HL-60 (cell line): ENCODE results near the gene ZNF735.
"Not testable (repeated sequence)": the region's sequence is repeated elsewhere in the genome, so short reads cannot be mapped to it uniquely, and the experiment has no call there.

Experiments used
- DNase-seq, 2 experiments: peaks; one replicate each; pipeline ENCODE4 v3.0.0-alpha.2; 2010 to 2020; ENCODE audit warnings: low read depth in 1 of 2, low spot score in 1 of 2
- H3K27ac ChIP-seq: fragments of 250-450 bp; sonication (Bioruptor Pico); replicated peaks from 2 replicates; pipeline ENCODE4 v1.5.1; 2020; ENCODE audit warnings: mild to moderate bottlenecking, moderate library complexity
- H3K27me3 ChIP-seq: fragments of 250-450 bp; sonication (Bioruptor Pico); 2 replicates; pipeline ENCODE4 v1.5.1; 2021; ENCODE audit warnings: mild to moderate bottlenecking, moderate library complexity; ENCODE audit not compliant: insufficient read depth, poor library complexity, severe bottlenecking
- H3K4me3 ChIP-seq: replicated peaks from 2 replicates; pipeline ENCODE4 v1.5.1; 2011; ENCODE audit warnings: mild to moderate bottlenecking, control low read depth, low read length; ENCODE audit not compliant: insufficient read depth
- GABPA ChIP-seq: IDR thresholded peaks from 2 replicates; pipeline ENCODE4 v1.6.1; 2012; ENCODE audit warnings: low read depth
- POLR2AphosphoS5 ChIP-seq: IDR thresholded peaks from 2 replicates; pipeline ENCODE4 v1.6.1; 2012; ENCODE audit warnings: low read depth
- SPI1 ChIP-seq: IDR thresholded peaks from 2 replicates; pipeline ENCODE4 v1.6.1; 2012; ENCODE audit warnings: low read depth, mild to moderate bottlenecking, borderline replicate concordance
- long read RNA-seq: library from polyadenylated mRNA; unstranded; transcript quantifications from one replicate; pipeline ENCODE4 v2.0.0, GENCODE V29; 2020
- TF ChIP-seq, protein P1 (sequence below): IDR thresholded peaks from one replicate; pipeline ENCODE4 v1.5.1; 2011; ENCODE audit warnings: low read length, control low read depth, inconsistent platforms; ENCODE audit not compliant: insufficient read depth
- TF ChIP-seq, protein P2 (sequence below): IDR thresholded peaks from 2 replicates; pipeline ENCODE4 v1.6.1; 2012; ENCODE audit warnings: low read depth; ENCODE audit not compliant: insufficient replicate concordance

ZNF735 gene
- long read RNA-seq, result 0 reads

DNA sequence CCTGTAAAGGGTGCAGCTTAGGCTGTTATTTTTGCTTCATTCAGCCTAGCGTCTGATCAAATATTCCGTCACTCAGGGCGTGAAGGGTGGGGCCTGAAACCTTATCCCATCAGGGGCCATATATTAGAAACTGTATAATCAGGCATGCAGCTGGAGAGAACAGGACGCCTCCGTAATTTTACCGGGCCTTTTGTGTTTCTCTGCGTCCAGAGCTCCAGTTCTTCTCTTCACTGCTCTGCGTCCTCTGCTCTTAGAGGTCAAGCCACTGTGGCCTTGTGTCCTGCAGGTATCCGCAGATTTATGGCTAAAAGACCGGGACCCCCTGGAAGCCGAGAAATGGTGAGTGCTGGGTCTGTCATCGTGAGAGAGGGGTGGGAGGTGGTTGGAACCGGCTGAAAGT, at the start of gene ZNF735:
TSS of gene ZNF735 (plus strand) at position 301 of the 400 bp plus-strand sequence. CDS start at position 301, 0 bp downstream.
- DNase-seq, result no peak
- H3K27ac ChIP-seq, result no peak within 1 kb of the TSS
- H3K4me3 ChIP-seq, result no peak within 1 kb of the TSS
- no peaks in the 10 kb centered on the region for H3K27me3 ChIP-seq
- TF ChIP-seq, protein P1, sequence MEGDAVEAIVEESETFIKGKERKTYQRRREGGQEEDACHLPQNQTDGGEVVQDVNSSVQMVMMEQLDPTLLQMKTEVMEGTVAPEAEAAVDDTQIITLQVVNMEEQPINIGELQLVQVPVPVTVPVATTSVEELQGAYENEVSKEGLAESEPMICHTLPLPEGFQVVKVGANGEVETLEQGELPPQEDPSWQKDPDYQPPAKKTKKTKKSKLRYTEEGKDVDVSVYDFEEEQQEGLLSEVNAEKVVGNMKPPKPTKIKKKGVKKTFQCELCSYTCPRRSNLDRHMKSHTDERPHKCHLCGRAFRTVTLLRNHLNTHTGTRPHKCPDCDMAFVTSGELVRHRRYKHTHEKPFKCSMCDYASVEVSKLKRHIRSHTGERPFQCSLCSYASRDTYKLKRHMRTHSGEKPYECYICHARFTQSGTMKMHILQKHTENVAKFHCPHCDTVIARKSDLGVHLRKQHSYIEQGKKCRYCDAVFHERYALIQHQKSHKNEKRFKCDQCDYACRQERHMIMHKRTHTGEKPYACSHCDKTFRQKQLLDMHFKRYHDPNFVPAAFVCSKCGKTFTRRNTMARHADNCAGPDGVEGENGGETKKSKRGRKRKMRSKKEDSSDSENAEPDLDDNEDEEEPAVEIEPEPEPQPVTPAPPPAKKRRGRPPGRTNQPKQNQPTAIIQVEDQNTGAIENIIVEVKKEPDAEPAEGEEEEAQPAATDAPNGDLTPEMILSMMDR, result no peak
- TF ChIP-seq SPI1 (no peak), GABPA (no peak), POLR2AphosphoS5 (no peak)
- TF ChIP-seq, protein P2, sequence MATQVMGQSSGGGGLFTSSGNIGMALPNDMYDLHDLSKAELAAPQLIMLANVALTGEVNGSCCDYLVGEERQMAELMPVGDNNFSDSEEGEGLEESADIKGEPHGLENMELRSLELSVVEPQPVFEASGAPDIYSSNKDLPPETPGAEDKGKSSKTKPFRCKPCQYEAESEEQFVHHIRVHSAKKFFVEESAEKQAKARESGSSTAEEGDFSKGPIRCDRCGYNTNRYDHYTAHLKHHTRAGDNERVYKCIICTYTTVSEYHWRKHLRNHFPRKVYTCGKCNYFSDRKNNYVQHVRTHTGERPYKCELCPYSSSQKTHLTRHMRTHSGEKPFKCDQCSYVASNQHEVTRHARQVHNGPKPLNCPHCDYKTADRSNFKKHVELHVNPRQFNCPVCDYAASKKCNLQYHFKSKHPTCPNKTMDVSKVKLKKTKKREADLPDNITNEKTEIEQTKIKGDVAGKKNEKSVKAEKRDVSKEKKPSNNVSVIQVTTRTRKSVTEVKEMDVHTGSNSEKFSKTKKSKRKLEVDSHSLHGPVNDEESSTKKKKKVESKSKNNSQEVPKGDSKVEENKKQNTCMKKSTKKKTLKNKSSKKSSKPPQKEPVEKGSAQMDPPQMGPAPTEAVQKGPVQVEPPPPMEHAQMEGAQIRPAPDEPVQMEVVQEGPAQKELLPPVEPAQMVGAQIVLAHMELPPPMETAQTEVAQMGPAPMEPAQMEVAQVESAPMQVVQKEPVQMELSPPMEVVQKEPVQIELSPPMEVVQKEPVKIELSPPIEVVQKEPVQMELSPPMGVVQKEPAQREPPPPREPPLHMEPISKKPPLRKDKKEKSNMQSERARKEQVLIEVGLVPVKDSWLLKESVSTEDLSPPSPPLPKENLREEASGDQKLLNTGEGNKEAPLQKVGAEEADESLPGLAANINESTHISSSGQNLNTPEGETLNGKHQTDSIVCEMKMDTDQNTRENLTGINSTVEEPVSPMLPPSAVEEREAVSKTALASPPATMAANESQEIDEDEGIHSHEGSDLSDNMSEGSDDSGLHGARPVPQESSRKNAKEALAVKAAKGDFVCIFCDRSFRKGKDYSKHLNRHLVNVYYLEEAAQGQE, result no peak

GRCh38 chr7:64170974-64171373, 36.0 kb upstream of the ZNF735 start:
- H3K27ac ChIP-seq, H3K4me3 ChIP-seq, H3K27me3 ChIP-seq, DNase-seq: not testable (repeated sequence)

DNA sequence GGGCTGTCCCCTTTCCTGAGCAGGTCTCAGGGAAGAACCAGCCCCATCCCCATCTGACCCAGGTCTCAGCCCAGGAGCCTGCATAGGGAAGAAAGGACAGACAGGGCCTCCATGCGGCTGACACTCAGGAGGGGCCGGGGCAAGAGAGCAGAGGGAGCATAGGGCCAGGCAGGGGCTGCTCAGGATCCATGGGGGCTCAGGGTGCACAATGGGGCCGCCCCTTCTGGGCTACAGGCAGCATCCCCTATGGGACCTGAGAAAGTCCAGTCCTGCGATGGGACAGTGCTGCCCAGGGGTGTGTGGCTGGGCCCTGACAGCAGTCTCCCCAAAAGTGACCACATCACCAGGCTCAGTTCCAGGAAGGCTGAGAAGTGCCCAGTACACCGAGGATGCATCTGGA, 32.7 kb upstream of the ZNF735 start:
- Histone ChIP-seq H3K27ac (no peak overlapping the region), H3K27me3 (no peaks in the 10 kb centered on the region), H3K4me3 (no peak overlapping the region)
- TF ChIP-seq, protein P1, result no peak
- TF ChIP-seq GABPA, result no peak
- no peak for TF ChIP-seq POLR2AphosphoS5
- TF ChIP-seq, protein P2, result no peak
- TF ChIP-seq SPI1, result no peak
- DNase-seq, result no peak

DNA sequence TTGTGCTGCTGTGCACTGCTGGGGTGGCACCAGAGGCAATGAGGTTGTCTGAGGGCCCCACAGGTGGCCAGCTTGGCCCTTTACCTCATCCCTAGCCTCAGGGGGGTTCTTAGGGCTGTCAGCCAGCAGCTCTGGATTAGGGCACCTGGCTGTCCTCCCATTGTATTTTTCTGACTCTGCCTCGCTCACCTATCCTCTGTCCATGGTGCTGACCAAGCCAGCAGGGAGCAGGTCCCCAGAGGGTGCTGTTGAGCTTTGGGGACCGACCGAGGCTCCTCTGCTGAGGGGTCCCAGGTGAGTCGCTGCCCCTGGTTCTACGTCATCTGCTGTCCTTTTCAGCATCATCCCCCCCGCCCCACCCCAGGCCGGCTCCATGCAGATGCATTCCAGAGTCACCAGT, 32.1 kb upstream of the ZNF735 start:
- Histone ChIP-seq H3K4me3 (no peak overlapping the region), H3K27ac (no peak overlapping the region), H3K27me3 (no peaks in the 10 kb centered on the region)
- TF ChIP-seq, protein P2, result peak; percentile 92
- TF ChIP-seq SPI1 (no peak), GABPA (no peak)
- TF ChIP-seq, protein P1, result no peak
- no peak for DNase-seq
